ENCODE results near the gene TRIM65.

- TF ChIP-seq CTCF (IDR thresholded peaks at IDR 0.05; ENCODE audit: low read length) (no peak), EZH2 (optimal IDR thresholded peaks at IDR 0.05; ENCODE audit: low read depth, low read length) (no peak), EZH2phosphoT487 (IDR thresholded peaks at IDR 0.05; ENCODE audit: low read length) (no peak)
These were observed 5.6 kb downstream of the TRIM65 start for GRCh38 chr17:75891022-75891604.
